NB4 (cell line): ENCODE measurements around the gene OXT.

Experiments used
- POLR2A ChIP-seq: IDR thresholded peaks from 2 replicates; pipeline ENCODE4 v1.6.1; 2011; ENCODE audit warnings: mild to moderate bottlenecking; ENCODE audit not compliant: insufficient read length; ENCODE audit errors: extremely low read depth
- TF ChIP-seq, protein P1 (sequence below): IDR thresholded peaks from one replicate; pipeline ENCODE4 v1.5.1; 2012; ENCODE audit warnings: low read depth, low read length
- TF ChIP-seq, protein P2 (sequence below): IDR thresholded peaks from 2 replicates; pipeline ENCODE4 v1.6.1; 2011; ENCODE audit warnings: low read depth, low read length

DNA sequence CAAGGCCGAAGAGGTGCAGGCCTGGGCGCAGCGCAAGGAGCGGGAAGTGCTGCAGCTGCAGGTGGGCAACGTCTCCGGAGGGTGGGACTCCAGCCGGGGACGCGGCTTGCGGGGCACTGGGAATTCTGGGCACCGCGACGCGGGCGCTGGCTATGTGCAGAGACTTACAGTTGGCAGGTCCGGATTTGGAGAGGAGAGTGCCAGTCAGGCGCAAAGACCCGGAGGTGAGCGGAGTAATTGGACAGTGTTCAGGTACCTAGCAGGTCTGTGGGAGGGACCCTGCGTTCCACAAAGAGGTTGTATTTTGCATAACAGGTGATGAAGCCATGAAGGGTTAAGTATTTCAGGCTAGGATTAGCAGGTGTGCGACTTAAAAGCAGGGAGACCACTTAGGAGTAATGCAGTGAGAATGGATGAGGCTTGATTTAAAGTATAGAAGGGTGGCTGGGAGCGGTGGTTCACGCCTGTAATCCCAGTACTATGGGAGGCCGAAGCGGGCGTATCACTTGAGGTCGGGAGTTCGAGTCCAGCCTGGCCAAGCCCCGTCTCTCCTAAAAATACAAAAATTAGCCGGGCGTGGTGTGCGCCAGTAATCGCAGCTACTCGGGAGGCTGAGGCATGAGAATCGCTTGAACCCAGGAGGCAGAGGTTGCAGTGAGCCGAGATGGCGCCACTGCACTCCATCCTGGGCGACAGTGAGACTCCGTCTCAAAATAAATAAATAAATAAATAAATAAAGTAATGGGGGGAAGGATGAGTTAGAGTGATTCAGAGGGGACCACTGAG lies 24.6 kb upstream of the OXT start:
- no peak for TF ChIP-seq POLR2A
- TF ChIP-seq, protein P1, sequence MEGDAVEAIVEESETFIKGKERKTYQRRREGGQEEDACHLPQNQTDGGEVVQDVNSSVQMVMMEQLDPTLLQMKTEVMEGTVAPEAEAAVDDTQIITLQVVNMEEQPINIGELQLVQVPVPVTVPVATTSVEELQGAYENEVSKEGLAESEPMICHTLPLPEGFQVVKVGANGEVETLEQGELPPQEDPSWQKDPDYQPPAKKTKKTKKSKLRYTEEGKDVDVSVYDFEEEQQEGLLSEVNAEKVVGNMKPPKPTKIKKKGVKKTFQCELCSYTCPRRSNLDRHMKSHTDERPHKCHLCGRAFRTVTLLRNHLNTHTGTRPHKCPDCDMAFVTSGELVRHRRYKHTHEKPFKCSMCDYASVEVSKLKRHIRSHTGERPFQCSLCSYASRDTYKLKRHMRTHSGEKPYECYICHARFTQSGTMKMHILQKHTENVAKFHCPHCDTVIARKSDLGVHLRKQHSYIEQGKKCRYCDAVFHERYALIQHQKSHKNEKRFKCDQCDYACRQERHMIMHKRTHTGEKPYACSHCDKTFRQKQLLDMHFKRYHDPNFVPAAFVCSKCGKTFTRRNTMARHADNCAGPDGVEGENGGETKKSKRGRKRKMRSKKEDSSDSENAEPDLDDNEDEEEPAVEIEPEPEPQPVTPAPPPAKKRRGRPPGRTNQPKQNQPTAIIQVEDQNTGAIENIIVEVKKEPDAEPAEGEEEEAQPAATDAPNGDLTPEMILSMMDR = no peak
- TF ChIP-seq, protein P2, sequence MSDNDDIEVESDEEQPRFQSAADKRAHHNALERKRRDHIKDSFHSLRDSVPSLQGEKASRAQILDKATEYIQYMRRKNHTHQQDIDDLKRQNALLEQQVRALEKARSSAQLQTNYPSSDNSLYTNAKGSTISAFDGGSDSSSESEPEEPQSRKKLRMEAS = no peak
